H1 (cell line): ENCODE measurements around the gene RHOV. TPM values are rescaled to one million over a fixed set of nuclear protein-coding genes. Genes with fewer than 3 reads are reported as not detected.
A peak's percentile ranks its signal among the peaks of the same experiment; 100 is the strongest.

Source experiments
- BACH1 ChIP-seq: IDR thresholded peaks from 2 replicates; pipeline ENCODE4 v1.6.1; 2012; ENCODE audit warnings: low read length, improper control_type of control experiment
- GTF2F1 ChIP-seq: IDR thresholded peaks from 2 replicates; pipeline ENCODE4 v1.6.1; 2012; ENCODE audit warnings: low read depth, low read length, improper control_type of control experiment, borderline replicate concordance
- KDM4A ChIP-seq: IDR thresholded peaks from one replicate; pipeline ENCODE4 v1.7.1; 2012; ENCODE audit warnings: low read depth, mild to moderate bottlenecking, moderate library complexity, low read length, inconsistent platforms; ENCODE audit not compliant: severe bottlenecking
- NRF1 ChIP-seq: IDR thresholded peaks from 2 replicates; pipeline ENCODE4 v1.6.1; 2011; ENCODE audit warnings: mild to moderate bottlenecking, low read depth, low read length, improper control_type of control experiment
- RBBP5 ChIP-seq: IDR thresholded peaks from 2 replicates; pipeline ENCODE4 v1.7.1; 2012; ENCODE audit warnings: low read depth, mild to moderate bottlenecking, inconsistent platforms, low read length, moderate library complexity, borderline replicate concordance
- RNF2 ChIP-seq: fragments of 200-900, 300-1000 bp; sonication (generic); IDR thresholded peaks from 2 replicates; pipeline ENCODE4 v1.7.1; 2016; ENCODE audit warnings: borderline replicate concordance, low read depth, mild to moderate bottlenecking, antibody characterized with exemption, low read length; ENCODE audit not compliant: poor library complexity, severe bottlenecking; ENCODE audit errors: missing control alignments
- SIRT6 ChIP-seq: IDR thresholded peaks from one replicate; pipeline ENCODE4 v1.7.1; 2012; ENCODE audit warnings: low read length, inconsistent platforms
- TBP ChIP-seq: IDR thresholded peaks from 2 replicates; pipeline ENCODE4 v1.6.1; 2011; ENCODE audit warnings: low read depth, low read length, improper control_type of control experiment
- polyA plus RNA-seq, 7 experiments: library from polyadenylated mRNA; depleted of rRNA in 3 of 7; stranded (reverse) in 5 of 7; unstranded in 2 of 7; fragments of >200 nt in 5 of 7; fragments of 200-250 nt in 2 of 7; gene quantifications; 1 replicate in 5 of 7; 2 replicates in 1 of 7; 4 replicates in 1 of 7; pipeline versions ENCODE4 v1.2.1 to v1.2.3, GENCODE V29; 2011 to 2013; ENCODE audit warnings: missing spikeins in 2 of 7, mixed read lengths in 2 of 7
- total RNA-seq: library from RNA; stranded (reverse); fragmentation: NEBNext Ultra II Directional; extraction: Animal tissue kit (Norgen Biotek cat#: 25700); gene quantifications from 2 replicates; pipeline ENCODE4 v1.2.1, GENCODE V29; 2021
- TF ChIP-seq, protein P1 (sequence below), 3 experiments: IDR thresholded peaks; 1 replicate in 2 of 3; 2 replicates in 1 of 3; pipeline versions ENCODE4 v1.5.1 to v1.6.1; 2011; ENCODE audit warnings: low read length in 3 of 3, mild to moderate bottlenecking in 3 of 3, inconsistent platforms in 2 of 3, low read depth in 1 of 3, moderate library complexity in 1 of 3; ENCODE audit not compliant: insufficient read depth in 1 of 3; ENCODE audit errors: control extremely low read depth in 1 of 3

RHOV gene
- total and polyA plus RNA-seq, 2 of the 8 experiments (the other 6 are each of a cell fraction or from before 2014, with no cell fraction given): 1.5 to 2.7 TPM

GRCh38 chr15:40891810-40892446 lies 17.9 kb upstream of the RHOV start (continued):
- TF ChIP-seq, protein P1, sequence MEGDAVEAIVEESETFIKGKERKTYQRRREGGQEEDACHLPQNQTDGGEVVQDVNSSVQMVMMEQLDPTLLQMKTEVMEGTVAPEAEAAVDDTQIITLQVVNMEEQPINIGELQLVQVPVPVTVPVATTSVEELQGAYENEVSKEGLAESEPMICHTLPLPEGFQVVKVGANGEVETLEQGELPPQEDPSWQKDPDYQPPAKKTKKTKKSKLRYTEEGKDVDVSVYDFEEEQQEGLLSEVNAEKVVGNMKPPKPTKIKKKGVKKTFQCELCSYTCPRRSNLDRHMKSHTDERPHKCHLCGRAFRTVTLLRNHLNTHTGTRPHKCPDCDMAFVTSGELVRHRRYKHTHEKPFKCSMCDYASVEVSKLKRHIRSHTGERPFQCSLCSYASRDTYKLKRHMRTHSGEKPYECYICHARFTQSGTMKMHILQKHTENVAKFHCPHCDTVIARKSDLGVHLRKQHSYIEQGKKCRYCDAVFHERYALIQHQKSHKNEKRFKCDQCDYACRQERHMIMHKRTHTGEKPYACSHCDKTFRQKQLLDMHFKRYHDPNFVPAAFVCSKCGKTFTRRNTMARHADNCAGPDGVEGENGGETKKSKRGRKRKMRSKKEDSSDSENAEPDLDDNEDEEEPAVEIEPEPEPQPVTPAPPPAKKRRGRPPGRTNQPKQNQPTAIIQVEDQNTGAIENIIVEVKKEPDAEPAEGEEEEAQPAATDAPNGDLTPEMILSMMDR (IDR thresholded peaks at IDR 0.05; ENCODE audit: control extremely low read depth in 1 of 3, insufficient read depth in 1 of 3, low read depth in 1 of 3, low read length in 3 of 3): peak; percentile 51 to 77 (median 64)
- no peak for TF ChIP-seq BACH1
- TF ChIP-seq RBBP5: no peak
- no peak for TF ChIP-seq RNF2
- TF ChIP-seq GTF2F1: no peak
- TF ChIP-seq KDM4A: no peak
- TF ChIP-seq NRF1: no peak
- no peak for TF ChIP-seq SIRT6
- TF ChIP-seq TBP: no peak
- TF ChIP-seq, all 59 proteins: peak for 2
